GM19372 (cell line): ENCODE results near the gene ARMC8.

Source experiments
- ATAC-seq: cut with Tn5 transposase; IDR thresholded peaks from one replicate; pipeline ENCODE4 v1.9.1; 2021; ENCODE audit warnings: mild to moderate bottlenecking, low read depth, moderate library complexity; ENCODE audit not compliant: unreplicated experiment

ARMC8 gene

GRCh38 chr3:138241676-138242075 lies 54.6 kb downstream of the ARMC8 start:
- ATAC-seq = no peak

- ATAC-seq = no peak
Measured at GRCh38 chr3:138242466-138242865, 55.4 kb downstream of the ARMC8 start.

DNA sequence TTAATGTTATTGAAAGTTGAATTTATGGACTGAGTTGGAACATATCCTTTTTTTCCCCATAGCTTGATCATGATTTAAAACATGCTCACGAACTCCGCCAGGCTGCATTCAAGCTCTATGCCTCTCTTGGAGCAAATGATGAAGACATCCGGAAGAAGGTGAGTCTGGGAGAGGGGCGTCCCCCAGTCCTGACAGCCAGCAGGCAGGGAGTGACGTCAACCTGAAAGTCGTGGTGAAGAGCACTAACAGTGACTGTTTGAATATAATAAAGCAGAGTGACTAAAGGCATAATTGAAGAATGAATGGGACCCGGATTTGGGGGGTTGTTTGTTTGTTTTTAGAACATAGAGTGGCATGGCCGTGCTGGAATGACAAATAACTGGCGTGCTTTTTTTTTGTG lies 57.9 kb downstream of the ARMC8 start:
- no peak for ATAC-seq

DNA sequence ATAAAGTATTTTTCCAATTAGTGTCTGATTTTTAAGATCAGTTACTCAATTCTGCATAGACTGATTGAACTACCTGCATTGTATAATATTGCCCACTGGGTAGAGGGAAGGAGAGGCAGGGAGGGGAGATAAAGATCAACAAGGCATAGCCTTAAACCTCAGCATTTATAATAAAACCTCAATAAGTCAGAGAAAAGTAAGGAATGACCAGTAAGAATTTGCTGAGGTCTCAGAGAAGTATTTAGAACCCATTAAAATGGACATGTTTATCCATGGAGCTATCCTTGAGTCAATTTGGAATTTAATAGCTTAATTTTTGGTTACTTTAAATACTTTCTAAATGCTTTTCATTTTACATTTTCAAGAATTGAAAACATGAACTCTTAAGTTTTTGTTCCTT lies 62.5 kb downstream of the ARMC8 start:
- ATAC-seq = no peak

- no peak for ATAC-seq
Measured at GRCh38 chr3:138253609-138254008, 66.5 kb downstream of the ARMC8 start.

DNA sequence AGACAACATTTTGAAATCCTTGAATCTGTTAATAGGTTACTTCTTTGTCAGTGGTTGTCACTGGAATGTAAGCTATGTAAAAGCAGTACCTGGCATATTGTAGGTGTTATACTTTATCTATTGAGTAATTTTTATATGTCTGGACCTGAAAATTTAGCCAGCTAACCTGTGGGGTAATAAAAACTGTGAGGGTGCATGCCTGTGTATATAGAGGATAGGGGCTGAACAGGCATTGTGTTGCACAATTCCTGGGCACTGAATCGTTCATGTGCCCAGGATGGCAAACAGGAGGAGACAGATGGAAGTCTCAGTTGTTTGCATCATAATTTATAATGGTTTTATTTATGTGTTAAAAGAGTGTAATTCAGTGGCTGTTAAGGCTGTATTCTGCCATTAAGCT lies 67.1 kb downstream of the ARMC8 start:
- no peak for ATAC-seq

GRCh38 chr3:138256022-138256421 lies 68.9 kb downstream of the ARMC8 start:
- no peak for ATAC-seq

- ATAC-seq = no peak
Measured at GRCh38 chr3:138257986-138258385, 70.9 kb downstream of the ARMC8 start.

- ATAC-seq = no peak
Measured at GRCh38 chr3:138259126-138259525, 72.0 kb downstream of the ARMC8 start.

DNA sequence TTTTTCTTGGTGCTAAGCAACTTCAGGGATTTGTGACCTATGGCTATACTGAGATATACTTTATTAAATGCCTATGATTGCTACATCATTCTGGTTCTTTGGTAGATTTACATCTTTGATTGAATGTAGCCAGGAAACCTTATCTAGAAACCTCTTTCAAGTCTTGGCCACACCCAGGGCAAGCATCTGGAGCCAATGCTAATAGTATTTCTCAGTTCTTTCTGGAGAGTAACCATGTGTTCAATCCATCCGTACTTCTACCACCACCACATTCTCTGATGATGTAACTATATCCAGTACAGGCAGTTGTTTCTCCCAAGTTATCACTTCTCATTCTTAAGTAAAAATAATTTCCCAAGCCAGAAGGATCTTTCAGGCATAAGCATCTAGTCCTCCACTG lies 73.5 kb downstream of the ARMC8 start:
- no peak for ATAC-seq

GRCh38 chr3:138263104-138263503 lies 76.0 kb downstream of the ARMC8 start:
- no peak for ATAC-seq

DNA sequence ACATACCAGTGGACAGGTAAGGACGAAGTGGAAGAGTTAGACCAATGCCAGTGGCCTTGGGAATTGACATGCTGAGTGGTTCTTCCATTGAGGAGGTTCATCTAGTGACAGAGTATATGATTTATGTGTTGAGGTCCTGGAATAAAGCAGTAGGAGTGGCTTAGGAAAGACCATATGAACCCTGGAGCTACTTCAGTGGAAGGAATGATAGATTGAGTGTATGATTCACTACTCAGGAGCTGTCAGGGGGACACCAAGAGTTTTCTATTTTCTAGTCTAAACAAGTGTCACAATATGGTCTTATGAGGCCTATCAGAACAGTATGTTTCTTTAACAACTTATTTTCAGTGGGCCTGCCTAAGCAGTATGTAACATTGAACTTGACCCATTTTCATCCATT lies 78.6 kb downstream of the ARMC8 start:
- ATAC-seq = no peak

DNA sequence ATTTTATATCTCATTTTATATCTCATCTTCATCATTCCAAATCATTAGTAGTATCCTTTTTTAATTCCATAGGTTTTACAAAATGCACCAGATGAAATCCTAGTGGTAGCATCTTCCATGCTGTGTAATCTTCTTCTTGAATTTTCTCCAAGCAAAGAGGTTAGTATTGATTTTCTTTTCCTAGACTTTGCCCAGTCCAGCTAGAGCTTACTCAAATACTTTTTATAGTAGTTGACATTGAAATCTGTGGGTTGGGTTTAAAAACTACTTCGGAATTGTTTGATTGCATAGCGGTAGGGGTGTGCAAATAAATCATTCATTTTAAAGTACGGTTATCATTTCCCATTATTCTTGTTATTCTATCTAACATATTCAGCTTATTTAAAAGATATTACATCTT lies 80.0 kb downstream of the ARMC8 start:
- no peak for ATAC-seq

DNA sequence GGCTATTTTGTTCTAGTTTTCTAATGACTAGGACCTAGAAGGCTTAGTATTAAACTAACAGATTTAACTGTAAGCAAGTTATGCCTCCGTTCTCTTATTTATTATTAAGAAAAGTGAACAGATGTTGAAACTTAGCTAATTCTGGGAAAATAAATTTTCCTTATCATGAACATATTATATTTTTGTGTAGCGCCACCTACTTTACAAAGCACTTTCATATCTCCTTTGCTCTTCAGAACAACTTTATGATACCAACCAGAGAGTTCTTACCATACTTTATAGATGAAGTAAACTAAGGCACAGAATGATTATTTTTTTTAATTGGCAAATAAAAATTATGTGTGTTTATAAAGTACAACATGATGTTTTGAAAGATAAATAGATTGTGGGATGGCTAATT lies 83.1 kb downstream of the ARMC8 start:
- ATAC-seq = no peak

- ATAC-seq = no peak
Measured at GRCh38 chr3:138271189-138271794, 84.2 kb downstream of the ARMC8 start.

- ATAC-seq = no peak
Measured at GRCh38 chr3:138281561-138281960, 94.5 kb downstream of the ARMC8 start.

DNA sequence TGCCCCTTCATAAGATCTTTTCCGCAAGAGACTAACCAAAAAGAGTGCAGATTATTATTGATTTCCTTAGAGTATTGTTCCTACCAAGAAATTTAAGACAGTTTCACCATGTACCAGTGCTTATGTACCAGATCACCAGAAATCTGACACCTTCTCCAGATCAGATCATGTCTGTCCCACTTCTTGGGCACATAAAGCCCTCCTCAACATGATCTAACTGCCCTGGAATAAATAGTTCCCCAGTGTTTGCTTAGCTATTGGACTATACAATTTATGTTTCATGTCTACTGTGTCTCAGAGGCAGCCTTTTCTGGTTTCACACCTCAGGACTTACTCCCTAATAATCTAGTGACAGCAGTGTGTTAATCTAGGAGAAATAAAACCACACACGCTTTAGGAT lies 95.7 kb downstream of the ARMC8 start:
- no peak for ATAC-seq

DNA sequence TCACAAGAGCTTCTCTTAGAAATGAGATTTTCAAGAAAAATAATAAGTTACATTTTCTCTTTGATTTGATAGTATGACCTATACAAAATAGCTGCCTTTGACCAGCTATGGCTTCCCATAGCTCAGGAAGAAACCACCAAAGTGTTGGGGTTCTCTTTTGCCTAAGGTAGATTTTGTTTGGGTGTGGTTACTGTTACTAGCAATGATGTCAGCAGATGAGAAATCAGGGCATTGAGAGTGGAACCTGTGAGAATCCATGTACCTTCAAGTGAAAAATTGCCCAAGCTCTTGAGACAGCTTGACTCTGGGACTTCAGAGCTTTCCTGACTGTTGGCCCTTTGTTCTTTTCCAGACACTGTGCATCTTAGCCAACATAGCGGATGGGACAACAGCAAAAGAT lies 97.0 kb downstream of the ARMC8 start:
- no peak for ATAC-seq

DNA sequence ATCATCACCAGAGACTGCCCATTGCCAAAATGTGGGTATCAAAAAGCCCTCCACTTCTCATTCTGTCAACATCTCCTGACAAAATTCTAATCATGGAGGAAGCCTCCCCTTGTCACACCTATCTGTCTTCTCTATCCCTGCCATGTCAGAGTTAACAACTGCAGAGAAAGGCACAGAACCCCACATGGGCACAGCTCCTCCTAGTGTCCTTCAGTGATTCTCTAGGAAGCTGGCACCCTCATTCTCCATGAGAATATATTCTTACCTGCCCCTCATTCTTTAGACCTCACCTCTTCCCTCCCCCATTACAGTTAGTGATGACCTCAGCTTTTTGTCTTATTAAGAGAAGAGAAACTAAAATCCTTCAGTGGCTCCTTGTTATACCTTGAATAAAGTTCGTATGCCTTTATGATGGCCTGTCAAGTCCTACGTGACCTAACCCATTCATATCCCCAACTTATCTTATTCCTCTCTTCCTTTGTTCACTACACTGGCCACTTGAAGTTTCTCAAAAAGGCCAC lies 97.9 kb downstream of the ARMC8 start:
- no peak for ATAC-seq

GRCh38 chr3:138289260-138289659 lies 102.2 kb downstream of the ARMC8 start:
- no peak for ATAC-seq

DNA sequence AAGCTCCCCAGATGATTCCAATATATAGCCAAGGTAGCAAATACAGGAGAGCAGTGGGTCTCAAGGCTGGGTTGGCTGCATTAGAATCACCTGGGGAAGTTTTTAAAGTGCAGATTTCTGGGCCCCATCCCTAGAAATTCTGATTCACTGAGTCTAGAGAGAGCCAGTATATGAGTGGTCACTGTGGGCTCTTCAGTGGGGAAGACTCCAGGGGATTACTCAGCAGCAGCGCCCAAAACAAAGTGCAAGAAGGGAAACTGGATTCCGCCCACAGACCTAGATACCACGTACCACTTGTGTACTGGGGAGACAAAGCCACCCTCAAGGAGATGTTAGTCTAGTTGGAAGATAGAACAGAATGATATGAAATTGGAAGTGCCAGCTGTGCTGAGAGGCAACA lies 102.6 kb downstream of the ARMC8 start:
- no peak for ATAC-seq

DNA sequence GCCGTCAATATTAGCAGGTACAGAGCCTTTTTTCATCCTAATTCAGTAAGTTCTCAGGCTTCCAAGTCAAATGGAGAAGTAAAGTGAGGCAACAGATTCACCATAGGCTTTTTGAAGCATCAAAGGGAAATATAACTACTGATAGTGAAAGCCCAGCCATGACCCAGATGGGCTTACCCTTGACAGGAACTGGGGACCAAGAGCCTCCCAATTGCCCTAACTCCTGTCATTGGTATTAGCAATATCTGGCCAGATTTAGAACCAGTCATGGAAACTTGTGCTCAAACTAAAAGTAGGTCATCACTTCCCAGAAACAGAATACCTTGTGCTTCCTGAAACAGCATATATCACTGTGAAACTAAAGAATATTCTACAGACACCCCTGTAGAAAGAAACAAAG lies 109.5 kb downstream of the ARMC8 start:
- ATAC-seq = no peak

GRCh38 chr3:138297059-138297607 lies 110.0 kb downstream of the ARMC8 start:
- no peak for ATAC-seq
